A673 (cell line): Measurements from ENCODE around the gene TMEM59L. TPM values are rescaled to one million over a fixed set of nuclear protein-coding genes. Genes with fewer than 3 reads are reported as not detected.

Source experiments
- BruUV-seq: library from RNA; stranded (reverse); fragments of 400-500 nt; replicated peaks from 2 replicates; lab custom pipeline; 2021; lab: Mats Ljungman, UMichigan
- CTCF ChIA-PET: fragments of 300-600 bp; sonication (Branson Sonifier 250); formaldehyde crosslinking; loops from one replicate; lab custom pipeline; 2022; ENCODE audit warnings: antibody characterized with exemption; lab: Charles Lee
- POLR2A ChIA-PET: fragments of 300-600 bp; sonication (Branson Sonifier 250); formaldehyde crosslinking; loops from one replicate; lab custom pipeline; 2022; ENCODE audit warnings: antibody characterized with exemption; ENCODE audit not compliant: low non-redundant PET; lab: Charles Lee
- DNase-seq: peaks from one replicate; pipeline ENCODE4 v3.0.0-alpha.2; 2015; ENCODE audit warnings: low spot score
- H3K27ac ChIP-seq: fragments of 200-600 bp; sonication (generic); 2 replicates; pipeline ENCODE4 v1.5.1; 2016; ENCODE audit warnings: mixed run types, low read depth, mild to moderate bottlenecking, mixed read lengths, antibody characterized with exemption, low read length; ENCODE audit not compliant: poor library complexity, severe bottlenecking
- H3K27me3 ChIP-seq: fragments of 200-600 bp; sonication (generic); replicated peaks from 2 replicates; pipeline ENCODE4 v1.6.1; 2017; ENCODE audit warnings: mixed run types, low read depth, mild to moderate bottlenecking, mixed read lengths, antibody characterized with exemption, low read length; ENCODE audit not compliant: insufficient read depth, poor library complexity
- H3K36me3 ChIP-seq: fragments of 200-600 bp; sonication (generic); 2 replicates; pipeline ENCODE4 v1.6.1; 2016; ENCODE audit warnings: mixed run types, mild to moderate bottlenecking, mixed read lengths, antibody characterized with exemption, low read length; ENCODE audit not compliant: insufficient read depth, poor library complexity, severe bottlenecking
- H3K4me1 ChIP-seq: fragments of 200-600 bp; sonication (generic); 2 replicates; pipeline ENCODE4 v1.6.1; 2017; ENCODE audit warnings: mixed run types, mild to moderate bottlenecking, mixed read lengths, antibody characterized with exemption, low read length; ENCODE audit not compliant: insufficient read depth, poor library complexity, severe bottlenecking
- H3K4me3 ChIP-seq: fragments of 200-600 bp; sonication (generic); 2 replicates; pipeline ENCODE4 v1.5.1; 2016; ENCODE audit warnings: low read depth, mixed run types, mild to moderate bottlenecking, mixed read lengths, low read length; ENCODE audit not compliant: poor library complexity, severe bottlenecking
- H3K9me3 ChIP-seq: fragments of 200-600 bp; sonication (generic); 2 replicates; pipeline ENCODE4 v1.6.1; 2016; ENCODE audit warnings: mixed run types, low read depth, mild to moderate bottlenecking, mixed read lengths, antibody characterized with exemption, low read length; ENCODE audit not compliant: poor library complexity, severe bottlenecking
- EZH2 ChIP-seq: fragments of 200-600 bp; sonication (generic); IDR thresholded peaks from 2 replicates; pipeline ENCODE4 v1.6.1; 2017; ENCODE audit warnings: borderline replicate concordance, low read depth, mild to moderate bottlenecking, mixed read lengths, antibody characterized with exemption, low read length; ENCODE audit not compliant: poor library complexity, severe bottlenecking
- intact Hi-C: fragments of 100-400 bp; cut with micrococcal nuclease; formaldehyde crosslinking; loops from one replicate; pipeline ENCODE4 v1.10.0; 2022; ENCODE audit not compliant: unreplicated experiment
- total RNA-seq: library from RNA; stranded (reverse); gene quantifications from 2 replicates; pipeline ENCODE4 v1.2.3, GENCODE V29; 2021
- TF ChIP-seq, protein P1 (sequence below): fragments of 300-800, 200-600 bp; sonication (generic); conservative IDR thresholded peaks from 2 replicates; pipeline ENCODE4 v1.5.1; 2017; ENCODE audit warnings: low read depth, mild to moderate bottlenecking, antibody characterized with exemption, low read length, moderate library complexity, mixed read lengths

Gene TMEM59L
- total RNA-seq, 1 experiment from 2014 or later, result 9.3 TPM

DNA sequence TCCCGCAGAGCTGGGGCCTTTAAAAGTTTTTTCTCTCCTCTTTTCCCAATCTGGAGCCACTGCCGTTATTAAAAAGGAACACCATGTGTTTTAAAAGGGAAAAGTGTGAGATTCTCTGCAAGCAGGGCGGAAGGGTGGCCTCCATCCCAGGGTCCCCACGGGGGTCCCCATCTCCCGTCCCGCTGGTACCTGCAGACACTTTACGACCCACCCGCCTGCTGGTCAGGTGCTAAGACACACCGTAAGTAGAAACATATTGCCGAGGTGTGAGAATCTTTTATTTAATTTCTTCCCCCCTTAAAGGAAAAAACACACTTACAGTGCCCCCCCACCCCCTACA is 7.9 kb upstream of the TMEM59L start:
- no peak for DNase-seq
- Histone ChIP-seq H3K27ac (peak overlapping the region; percentile 89), H3K36me3 (peaks cover 4% of the 10 kb centered on the region), H3K9me3 (no peaks in the 10 kb centered on the region), H3K27me3 (no peaks in the 10 kb centered on the region), H3K4me3 (peak overlapping the region; percentile 87), H3K4me1 (peaks cover 38% of the 10 kb centered on the region)
- intact Hi-C loops, result no loop called here
- TF ChIP-seq, protein P1, sequence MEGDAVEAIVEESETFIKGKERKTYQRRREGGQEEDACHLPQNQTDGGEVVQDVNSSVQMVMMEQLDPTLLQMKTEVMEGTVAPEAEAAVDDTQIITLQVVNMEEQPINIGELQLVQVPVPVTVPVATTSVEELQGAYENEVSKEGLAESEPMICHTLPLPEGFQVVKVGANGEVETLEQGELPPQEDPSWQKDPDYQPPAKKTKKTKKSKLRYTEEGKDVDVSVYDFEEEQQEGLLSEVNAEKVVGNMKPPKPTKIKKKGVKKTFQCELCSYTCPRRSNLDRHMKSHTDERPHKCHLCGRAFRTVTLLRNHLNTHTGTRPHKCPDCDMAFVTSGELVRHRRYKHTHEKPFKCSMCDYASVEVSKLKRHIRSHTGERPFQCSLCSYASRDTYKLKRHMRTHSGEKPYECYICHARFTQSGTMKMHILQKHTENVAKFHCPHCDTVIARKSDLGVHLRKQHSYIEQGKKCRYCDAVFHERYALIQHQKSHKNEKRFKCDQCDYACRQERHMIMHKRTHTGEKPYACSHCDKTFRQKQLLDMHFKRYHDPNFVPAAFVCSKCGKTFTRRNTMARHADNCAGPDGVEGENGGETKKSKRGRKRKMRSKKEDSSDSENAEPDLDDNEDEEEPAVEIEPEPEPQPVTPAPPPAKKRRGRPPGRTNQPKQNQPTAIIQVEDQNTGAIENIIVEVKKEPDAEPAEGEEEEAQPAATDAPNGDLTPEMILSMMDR, result no peak
- no peak for TF ChIP-seq EZH2
- CTCF ChIA-PET, result no interaction called here
- POLR2A ChIA-PET, result no interaction called here
- BruUV-seq, result no TSS peak

GRCh38 chr19:18605196-18605545 is 7.5 kb upstream of the TMEM59L start:
- DNase-seq, result no peak
- H3K27ac ChIP-seq, result peak overlapping the region; percentile 89
- peaks cover 4% of the 10 kb centered on the region for H3K36me3 ChIP-seq
- CTCF ChIA-PET, result no interaction called here
- BruUV-seq, result no TSS peak
- TF ChIP-seq EZH2, result no peak
- TF ChIP-seq, protein P1, result no peak
- peak overlapping the region; percentile 87 for H3K4me3 ChIP-seq
- H3K27me3 ChIP-seq, result no peaks in the 10 kb centered on the region
- H3K9me3 ChIP-seq, result no peaks in the 10 kb centered on the region
- peaks cover 42% of the 10 kb centered on the region for H3K4me1 ChIP-seq
- intact Hi-C loops, result no loop called here
- POLR2A ChIA-PET, result no interaction called here

DNA sequence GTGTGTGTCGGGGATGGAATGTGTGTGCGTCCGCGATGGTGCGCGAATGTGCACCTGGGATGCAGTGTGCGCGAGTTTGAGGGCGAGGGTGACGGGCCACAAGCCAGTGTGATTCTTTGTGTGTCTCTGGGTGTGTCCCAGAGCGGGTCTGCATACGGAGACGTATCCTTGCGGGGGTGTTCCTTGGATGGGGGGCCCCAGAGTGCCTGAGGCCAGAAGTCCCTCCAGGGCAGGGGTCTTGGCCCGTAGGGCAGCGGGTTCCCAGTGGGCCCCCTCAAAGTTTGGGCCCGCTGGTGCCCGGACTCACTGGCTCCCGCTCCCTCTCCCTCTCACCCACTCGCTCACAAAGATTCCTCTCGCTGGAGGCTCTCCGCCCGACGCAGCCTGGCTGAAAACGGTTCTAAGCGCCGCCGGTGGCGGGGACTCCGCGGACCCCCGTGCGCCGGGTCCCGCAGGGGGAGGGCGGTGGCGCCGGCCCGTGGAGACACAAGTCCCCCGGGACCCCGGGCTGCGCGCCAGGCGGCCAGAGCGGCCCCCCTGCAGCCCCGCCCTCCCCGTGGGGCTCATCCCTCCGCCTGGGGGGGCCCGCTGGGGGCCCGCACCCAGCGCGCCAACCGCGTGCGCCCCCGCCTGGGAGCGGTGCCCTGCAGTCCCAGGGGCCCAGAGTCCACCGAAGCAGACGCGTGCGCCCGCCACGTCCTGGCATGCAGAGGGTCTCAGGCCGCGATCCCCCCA is 7.0 kb upstream of the TMEM59L start:
- no peak for DNase-seq
- CTCF ChIA-PET, result no interaction called here
- intact Hi-C loops, result no loop called here
- TF ChIP-seq, protein P1, result peak; percentile 25; the same call in 1 of the 2 replicates
- no peak for TF ChIP-seq EZH2
- H3K36me3 ChIP-seq, result peaks cover 4% of the 10 kb centered on the region
- peaks cover 47% of the 10 kb centered on the region for H3K4me1 ChIP-seq
- no peaks in the 10 kb centered on the region for H3K9me3 ChIP-seq
- BruUV-seq, result no TSS peak
- H3K4me3 ChIP-seq, result peak overlapping the region; percentile 87
- peak overlapping the region; percentile 89 for H3K27ac ChIP-seq
- H3K27me3 ChIP-seq, result no peaks in the 10 kb centered on the region
- POLR2A ChIA-PET, result no interaction called here
